GM18517 (cell line): ENCODE measurements around the gene CCDC157.
A peak's percentile ranks its signal among the peaks of the same experiment; 100 is the strongest.
"Not testable (repeated sequence)": the region's sequence is repeated elsewhere in the genome, so short reads cannot be mapped to it uniquely, and the experiment has no call there.

ENCODE experiments used
- ATAC-seq: cut with Tn5 transposase; IDR thresholded peaks from one replicate; pipeline ENCODE4 v1.9.1; 2021; ENCODE audit warnings: mild to moderate bottlenecking, moderate library complexity; ENCODE audit not compliant: unreplicated experiment

The CCDC157 gene

GRCh38 chr22:30325724-30326254 is 31.0 kb upstream of the CCDC157 start:
- no peak for ATAC-seq

DNA sequence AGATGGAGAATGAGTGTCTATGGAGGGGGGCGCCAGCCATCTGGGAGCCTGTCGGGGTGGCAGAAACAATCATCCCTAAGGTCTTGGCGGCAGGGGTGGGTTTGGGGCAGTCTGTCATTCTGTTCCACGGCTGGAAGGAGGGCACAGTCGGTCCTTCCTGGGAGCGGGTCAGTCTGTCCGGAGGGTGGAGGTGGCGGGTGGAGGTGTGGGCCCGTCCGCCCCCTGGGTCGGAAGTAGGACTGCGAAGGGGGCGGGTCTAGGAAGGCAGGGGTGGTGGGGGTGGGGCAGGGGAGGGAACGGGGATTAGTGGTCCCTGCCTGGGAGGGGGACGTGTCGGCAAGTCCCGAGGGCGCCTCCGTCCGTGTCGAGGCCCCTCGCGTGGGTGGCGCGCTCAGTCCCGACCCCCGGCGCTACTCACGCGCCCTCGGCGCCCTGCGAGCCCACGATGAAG is 30.5 kb upstream of the CCDC157 start:
- ATAC-seq = peak; percentile 9

- peak; percentile 74 for ATAC-seq
These were observed 30.0 kb upstream of the CCDC157 start, which contains the start of gene TBC1D10A for GRCh38 chr22:30326706-30327362. Gene TBC1D10A (minus strand): TSS chr22:30326941. CDS start chr22:30326881, 60 bp downstream.

GRCh38 chr22:30327864-30328345 is 28.9 kb upstream of the CCDC157 start:
- no peak for ATAC-seq

- no peak for ATAC-seq
These were observed 28.2 kb upstream of the CCDC157 start for GRCh38 chr22:30328466-30329049.

- ATAC-seq = no peak
These were observed 24.3 kb upstream of the CCDC157 start for GRCh38 chr22:30332551-30332950.

- ATAC-seq = no peak
These were observed 23.7 kb upstream of the CCDC157 start for GRCh38 chr22:30332994-30333706.

- no peak for ATAC-seq
These were observed 23.1 kb upstream of the CCDC157 start for GRCh38 chr22:30333707-30334087.

GRCh38 chr22:30334646-30335045 is 22.2 kb upstream of the CCDC157 start:
- ATAC-seq = no peak

DNA sequence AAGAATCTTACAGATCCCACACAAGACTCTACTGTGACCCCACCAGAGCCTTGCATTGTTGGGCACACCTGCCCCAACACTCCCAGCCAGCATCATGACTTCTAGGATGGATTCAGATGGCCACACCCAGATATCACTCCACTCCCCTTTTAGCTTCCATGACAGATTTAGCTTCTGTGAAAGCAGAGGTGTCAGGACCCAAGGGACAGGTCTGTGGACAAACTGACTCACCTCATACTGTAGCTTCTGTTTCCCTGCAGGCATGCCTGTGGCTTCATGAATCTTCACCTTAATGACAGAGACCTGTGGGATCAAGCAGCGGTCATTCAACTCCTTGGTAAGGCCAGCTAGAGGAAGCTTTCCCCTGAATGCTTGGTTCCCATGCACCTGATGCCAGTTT is 21.6 kb upstream of the CCDC157 start:
- no peak for ATAC-seq

DNA sequence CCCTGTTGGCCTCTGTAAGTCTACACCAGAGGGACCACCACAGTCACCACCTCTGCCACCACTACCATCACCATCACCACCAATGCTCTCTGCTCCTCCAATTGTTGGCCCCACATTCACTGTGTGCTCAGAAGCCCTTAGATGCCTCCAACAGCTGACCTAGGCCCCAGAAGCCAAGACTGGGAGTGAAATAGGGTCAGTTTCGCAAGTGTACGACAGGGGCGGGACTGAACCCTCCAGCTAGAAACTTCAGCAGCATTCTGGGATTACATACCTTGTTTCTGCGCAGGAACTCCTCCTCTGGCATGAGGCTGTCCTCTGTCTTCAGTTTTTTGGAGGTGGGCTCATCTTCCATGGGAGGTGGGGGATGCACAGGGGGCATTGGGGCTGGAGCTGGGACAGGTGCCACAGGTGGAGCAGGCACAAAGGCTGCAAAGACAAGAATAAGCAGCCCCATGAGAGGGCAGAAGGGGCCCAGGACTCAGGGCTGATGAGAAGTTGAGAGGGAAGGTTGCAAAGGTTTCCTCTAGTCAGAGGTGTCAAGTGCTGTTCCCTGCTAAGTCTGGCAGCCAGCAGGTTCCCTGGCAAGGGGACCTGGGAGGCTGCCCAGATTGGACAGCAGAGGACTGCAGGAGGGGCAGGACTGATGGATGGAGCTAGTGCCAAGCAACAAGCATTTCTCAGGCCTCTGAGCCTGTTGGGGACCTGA is 19.9 kb upstream of the CCDC157 start:
- no peak for ATAC-seq

GRCh38 chr22:30337461-30337778 is 19.4 kb upstream of the CCDC157 start:
- ATAC-seq = no peak

- not testable (repeated sequence) for ATAC-seq
These were observed 18.5 kb upstream of the CCDC157 start for GRCh38 chr22:30338341-30338740.

DNA sequence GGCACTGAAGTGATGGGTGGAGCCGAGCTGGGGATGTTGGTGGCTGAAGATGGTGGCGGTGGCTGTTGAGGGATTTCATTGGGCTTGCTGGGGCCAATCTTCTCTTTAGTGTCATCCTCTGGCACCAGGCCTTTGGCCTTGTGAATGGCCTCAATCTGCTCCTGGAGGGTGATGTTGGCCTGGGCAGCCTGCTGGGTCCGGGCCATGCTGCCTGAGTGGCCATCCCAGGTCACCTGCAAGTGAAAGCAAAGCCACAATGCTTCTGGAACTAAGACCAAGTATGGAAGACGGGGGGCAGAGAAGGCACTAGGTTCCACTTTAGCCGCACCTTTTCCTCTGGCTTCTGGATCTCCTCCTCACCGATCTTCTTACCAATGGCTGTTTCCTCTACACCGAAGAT is 18.0 kb upstream of the CCDC157 start:
- ATAC-seq = no peak

DNA sequence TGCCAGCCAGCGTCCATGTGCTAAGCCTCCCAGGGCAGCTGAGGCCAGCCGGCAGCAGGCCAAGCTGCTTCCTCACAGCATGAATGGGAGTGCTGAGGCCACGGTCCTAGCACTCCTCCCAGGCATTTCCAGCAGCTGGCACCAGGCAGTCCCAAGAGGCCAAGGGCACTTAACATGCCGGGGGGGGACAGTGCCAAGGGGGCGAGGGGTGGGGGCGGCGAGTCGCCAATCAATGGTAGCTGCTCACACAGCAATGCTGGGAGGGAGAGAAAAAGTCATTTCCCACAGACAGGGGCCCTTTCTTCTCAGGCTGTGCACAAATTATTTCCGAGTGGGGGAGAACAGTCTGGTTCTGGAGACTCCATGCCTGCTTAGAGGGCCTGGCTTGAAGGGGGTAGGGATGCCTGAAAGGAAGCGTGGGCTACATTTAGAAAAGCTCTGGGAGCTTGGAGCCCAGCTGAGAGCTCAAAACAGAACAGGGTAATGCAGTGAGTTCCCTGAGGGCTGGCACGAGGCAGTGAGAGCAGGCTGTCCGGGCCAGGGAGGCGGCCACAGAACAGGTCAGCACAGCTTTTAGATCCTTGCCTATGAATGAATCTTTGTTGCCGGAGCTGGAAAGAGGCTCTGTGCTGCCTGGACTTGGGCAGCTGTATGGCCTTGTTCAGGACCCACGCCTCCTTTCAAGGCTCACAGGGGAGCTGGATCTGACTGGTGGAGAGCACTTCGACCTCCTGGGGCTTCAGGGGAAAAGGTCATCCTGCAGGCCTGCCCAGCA is 15.7 kb upstream of the CCDC157 start:
- ATAC-seq = no peak

DNA sequence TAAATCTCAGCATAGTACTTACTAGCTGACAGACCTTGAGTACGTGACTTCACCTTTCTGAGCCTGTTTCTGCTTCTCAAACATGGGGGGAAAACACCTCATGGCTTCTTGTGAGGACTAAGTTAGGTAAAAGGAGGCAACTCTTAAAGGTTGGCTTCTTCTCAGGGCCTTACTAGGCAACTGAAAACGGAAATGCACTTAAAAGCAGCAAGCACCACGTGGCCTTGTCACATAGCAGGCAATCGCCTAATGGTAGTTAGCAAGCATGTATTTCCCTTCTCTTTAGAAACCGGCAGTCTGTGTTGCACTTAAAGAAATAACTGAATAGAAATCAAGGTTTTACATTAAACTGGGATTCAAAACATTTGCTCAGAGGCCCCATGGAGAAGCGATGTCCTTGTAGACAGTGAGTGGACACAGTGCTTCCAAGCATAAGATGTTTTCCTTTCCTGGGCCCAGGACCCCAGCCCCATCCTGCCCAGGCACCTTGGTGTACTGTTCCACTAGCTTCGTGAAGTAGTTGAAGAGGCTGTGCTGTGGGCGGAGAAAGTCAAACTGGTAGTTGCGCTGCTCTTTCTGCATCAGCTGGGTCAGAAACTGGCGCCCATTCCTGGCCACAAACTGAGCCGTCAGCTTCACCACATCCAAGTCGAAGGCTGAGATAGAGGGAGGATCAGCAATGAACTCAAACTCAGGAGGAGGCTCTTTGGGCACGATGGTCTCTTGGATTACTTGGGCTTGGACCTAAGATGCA is 12.2 kb upstream of the CCDC157 start:
- no peak for ATAC-seq

DNA sequence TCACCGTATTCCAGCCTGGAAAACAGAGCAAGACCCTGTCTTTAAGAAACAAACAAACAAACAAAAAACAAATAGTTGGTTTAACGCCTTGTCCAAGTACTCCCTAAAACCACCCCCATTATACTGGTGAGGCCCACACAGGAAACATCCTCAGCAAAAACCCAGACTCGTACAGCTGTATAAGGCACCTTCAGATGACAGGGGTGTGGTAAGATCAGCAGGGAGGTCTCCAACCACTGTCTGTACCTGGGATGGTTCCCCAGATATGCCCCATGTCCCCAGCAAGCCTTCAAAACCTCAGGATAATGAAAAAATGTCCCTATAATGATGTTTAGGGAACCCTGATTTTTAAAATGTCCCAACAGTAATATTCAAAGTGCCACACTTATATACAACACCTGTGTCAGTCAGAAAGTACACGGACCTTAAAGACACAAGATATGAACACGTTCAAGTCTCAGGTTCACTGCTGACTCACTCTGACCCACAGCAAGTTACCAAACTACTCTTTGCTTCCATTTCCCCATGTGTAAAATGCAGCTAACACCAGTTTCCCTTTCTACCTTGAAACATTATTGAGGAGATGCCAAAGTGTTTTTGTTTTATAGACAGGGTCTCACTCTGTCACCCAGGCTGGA is 9.4 kb upstream of the CCDC157 start:
- no peak for ATAC-seq

DNA sequence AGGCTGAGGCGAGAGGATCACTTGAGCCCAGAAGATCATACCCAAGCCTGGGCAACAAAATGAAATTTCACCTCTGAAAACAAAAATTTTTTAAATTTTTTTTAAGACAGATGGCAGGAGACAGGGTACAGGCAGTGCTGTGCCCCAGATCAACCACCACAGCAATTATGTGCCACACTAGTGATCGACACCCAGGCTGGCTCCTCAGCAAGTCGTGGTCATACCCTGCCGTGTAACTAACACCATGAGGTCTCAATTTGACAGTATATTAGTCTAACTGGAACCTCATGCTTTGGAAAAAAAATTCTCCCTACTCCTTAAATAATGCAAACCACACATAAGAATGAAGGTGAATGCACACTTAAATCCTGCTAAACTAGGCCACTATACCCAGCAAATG is 8.4 kb upstream of the CCDC157 start:
- ATAC-seq = no peak

DNA sequence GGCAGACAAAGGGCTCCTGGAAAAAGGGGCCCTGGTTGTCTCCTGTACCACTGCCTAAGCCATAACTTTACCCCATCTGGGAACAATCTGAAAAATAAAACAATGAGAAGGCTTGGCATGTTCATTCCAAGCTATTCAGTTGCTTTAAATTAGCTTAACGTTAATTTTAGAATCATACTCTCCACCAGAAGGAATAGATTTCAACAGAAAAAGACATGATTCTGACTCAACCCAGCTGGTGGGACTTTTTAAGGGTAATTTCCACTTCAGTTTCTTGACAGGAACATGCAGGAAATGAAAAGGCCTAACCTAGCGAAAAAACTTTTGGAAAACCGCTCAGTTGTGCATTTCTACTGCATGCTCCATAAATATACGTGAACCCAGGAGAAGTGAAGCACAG is 8.0 kb upstream of the CCDC157 start:
- ATAC-seq = no peak
